T47D (cell line): ENCODE results near the gene ANKRD33B.

Experiments used
- DNase-seq, 2 experiments: peaks; one replicate each; pipeline versions ENCODE4 v3.0.0 to v3.0.0-alpha.2; 2011 to 2012; ENCODE audit warnings: low read depth in 1 of 2, low spot score in 1 of 2
- JUND ChIP-seq: IDR thresholded peaks from 2 replicates; pipeline ENCODE4 v1.6.1; 2012; ENCODE audit warnings: low read depth
- in situ Hi-C: cut with HindIII; loops from 2 replicates; pipeline ENCODE4 v1.10.0; 2016; ENCODE audit warnings: low sequenced_read_pairs, low pct_unique_long_range_greater_than_20kb

The ANKRD33B gene

GRCh38 chr5:10579536-10580521 is 16.0 kb downstream of the ANKRD33B start:
- TF ChIP-seq JUND, result no peak
- no peak for DNase-seq
- in situ Hi-C loops, result no loop called here

- in situ Hi-C loops, result no loop called here
- TF ChIP-seq JUND, result no peak
- DNase-seq, result no peak
Measured at GRCh38 chr5:10580531-10581423, 16.9 kb downstream of the ANKRD33B start.

- in situ Hi-C loops, result no loop called here
- TF ChIP-seq JUND, result no peak
- DNase-seq, result no peak
Measured at GRCh38 chr5:10581424-10581748, 17.5 kb downstream of the ANKRD33B start.

DNA sequence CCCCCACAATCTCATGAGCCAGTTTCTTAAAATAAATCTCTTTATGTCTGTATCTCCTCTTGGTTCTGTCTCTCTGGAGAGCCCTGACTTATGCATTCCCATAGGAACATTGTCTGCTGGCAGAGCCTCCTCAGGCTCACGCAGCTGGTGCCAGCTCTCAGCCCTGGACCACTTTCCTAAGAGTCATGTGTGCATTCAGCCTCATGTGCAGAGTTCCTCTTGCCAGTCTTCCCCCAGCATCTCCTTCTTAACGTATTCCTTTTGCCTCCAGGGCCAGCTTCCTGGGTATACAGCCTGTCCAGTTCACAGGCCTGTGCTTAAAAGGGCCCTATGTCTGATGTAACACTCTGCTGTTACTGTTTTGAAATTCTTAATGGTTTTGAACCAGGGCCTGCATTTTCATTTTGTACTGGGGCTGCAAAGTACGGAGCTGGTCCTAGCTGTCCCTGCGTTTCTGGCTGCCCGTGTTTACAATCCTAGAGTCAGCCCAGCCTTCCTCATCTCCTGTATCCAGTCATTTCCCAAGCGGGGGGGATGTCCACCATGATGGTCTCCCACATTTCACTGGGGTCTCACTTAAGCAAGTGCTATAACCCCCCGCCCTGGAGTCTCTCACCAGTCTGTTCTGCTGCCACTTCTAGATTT is 18.1 kb downstream of the ANKRD33B start:
- in situ Hi-C loops, result no loop called here
- TF ChIP-seq JUND, result no peak
- DNase-seq, result no peak

GRCh38 chr5:10582512-10582897 is 18.6 kb downstream of the ANKRD33B start:
- no peak for DNase-seq
- in situ Hi-C loops, result no loop called here
- no peak for TF ChIP-seq JUND

GRCh38 chr5:10583663-10584572 is 20.0 kb downstream of the ANKRD33B start:
- no peak for TF ChIP-seq JUND
- in situ Hi-C loops, result no loop called here
- DNase-seq, result no peak

DNA sequence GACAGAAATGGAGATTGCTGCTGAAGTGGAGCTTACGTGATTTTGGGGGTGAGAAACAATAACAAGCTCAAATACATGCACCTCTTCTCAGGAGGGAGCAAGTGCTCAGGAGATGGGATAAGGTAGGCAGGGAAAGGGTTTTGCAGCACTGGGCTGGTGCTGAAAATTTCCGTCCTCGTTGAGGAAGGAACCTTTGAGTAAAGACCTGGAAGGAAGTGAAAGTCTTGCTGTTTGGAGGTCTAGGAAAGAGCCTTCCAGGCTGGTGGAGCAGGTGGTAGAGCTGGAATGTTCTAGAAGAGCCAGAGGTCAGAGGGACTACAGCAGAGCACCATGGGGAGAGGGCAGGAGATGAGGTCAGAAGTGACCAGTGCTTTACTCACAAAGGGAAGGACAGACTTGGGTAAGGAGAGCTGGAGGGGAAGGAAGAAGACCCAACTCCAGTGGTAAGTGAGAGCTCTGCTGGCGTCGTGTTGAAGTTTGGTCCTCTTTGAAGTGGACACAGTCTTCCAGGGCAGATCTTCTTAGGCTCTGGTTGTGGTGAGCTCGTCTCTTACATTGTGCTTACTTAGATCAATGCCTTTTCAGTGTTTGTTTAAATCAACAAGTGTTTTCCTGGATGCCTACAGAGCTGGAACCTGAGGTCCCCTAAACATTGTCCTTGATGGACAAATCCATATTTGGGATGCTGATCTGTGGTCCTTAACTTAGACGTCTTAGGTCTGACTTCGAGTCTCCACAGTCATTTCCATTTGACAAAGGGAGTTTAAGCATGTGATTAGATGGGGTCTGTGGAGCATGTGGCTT is 21.0 kb downstream of the ANKRD33B start:
- in situ Hi-C loops, result no loop called here
- no peak for DNase-seq
- TF ChIP-seq JUND, result no peak

DNA sequence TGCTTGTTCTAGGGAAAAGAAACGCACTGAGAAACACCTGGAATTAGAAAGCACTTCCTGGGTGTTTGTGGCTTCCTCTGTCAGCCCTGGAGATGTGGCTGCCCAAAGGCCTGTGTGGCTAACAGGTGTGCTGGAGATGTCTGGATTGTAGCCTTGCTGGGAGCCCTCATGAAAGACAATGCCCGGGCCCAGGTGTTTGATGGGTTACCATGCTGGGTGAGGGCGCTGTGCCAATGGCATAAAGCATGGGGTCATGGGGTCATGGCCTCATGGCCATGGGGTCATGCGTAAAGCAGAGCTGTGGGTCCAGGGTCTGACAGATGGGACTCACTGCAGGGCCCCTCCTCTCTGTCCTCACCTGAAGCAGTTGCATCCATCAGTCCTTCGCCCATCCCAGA is 21.6 kb downstream of the ANKRD33B start:
- DNase-seq, result no peak
- no peak for TF ChIP-seq JUND
- in situ Hi-C loops, result no loop called here

DNA sequence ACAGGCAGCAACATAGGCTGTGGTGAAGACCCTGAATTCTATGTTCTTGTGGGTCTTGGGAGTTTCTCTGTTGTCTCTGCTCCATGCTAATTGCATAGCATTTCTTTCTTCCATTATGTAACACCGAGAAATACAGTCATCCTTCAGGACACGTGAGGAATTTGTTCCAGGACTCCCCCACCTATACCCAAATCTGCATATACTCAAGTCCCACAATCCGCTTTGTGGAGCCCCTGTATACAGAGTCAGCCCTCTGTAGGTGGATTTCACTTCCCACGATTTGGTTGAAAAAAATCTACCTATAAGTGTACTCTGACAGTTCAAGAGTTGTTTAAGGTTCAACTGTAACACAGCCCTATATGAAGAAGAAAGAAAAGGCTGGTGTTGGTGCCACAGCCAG is 22.1 kb downstream of the ANKRD33B start:
- in situ Hi-C loops, result no loop called here
- no peak for DNase-seq
- no peak for TF ChIP-seq JUND

DNA sequence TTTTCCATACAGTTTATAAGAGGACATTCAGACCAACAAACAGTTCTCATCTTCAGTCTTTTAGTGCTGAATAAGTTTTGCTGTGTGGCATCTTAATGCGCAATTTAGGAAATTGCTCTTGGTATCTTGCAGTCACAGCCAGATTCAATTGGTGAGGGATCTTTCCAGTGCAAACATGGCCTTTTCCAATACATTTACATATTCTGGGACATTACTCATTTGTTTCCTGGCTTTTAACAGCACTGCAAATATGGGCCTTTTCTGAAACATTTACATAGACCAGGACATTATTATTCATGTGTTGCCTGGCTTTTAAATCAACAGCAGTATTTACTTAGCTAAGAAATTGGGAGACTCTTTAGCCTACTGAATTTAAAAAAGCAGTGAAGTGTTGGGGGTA is 22.7 kb downstream of the ANKRD33B start:
- no peak for DNase-seq
- in situ Hi-C loops, result no loop called here
- TF ChIP-seq JUND, result no peak

DNA sequence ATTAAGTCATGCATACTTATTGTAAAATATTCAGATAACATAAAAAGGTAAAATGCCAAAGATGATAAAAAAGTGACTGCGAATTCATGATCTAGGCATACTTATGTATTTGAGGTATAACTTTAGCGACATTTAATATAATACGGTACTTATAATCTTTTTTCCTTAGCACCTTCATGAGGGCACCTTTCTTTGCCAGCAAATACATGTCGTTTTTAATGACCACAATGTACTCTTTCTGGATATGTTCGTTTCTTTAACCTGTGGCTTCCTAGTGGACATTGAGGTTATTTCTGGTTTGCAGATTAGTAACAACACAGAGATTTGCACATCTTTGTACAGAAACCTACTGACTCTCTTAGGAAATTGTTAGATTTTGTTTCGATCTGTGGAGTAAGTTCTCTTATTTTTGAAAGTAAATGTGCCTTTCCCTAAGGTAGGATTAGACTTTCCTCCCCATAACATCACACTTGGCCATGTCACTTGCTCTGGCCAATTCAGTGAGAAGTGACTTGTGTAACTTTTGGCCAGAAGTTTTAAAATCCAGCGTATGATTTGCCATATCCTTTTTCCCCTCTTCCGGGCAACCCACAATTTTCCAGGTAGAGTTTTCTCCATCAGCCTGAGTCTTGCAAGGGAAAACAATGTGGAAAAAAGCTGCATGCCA is 24.4 kb downstream of the ANKRD33B start:
- TF ChIP-seq JUND, result no peak
- in situ Hi-C loops, result no loop called here

More for the DNA sequence above, 24.4 kb downstream of the ANKRD33B start:
- no peak for DNase-seq
